NB4 (cell line): ENCODE results near the gene ZNF780A.

Source experiments
- DNase-seq: peaks from one replicate; pipeline ENCODE4 v3.0.0; 2010; ENCODE audit warnings: low read depth
- H3K4me3 ChIP-seq: one replicate; pipeline ENCODE4 v1.5.1; 2011; ENCODE audit warnings: mild to moderate bottlenecking, low read depth, low read length, moderate library complexity
- CTCF ChIP-seq: IDR thresholded peaks from one replicate; pipeline ENCODE4 v1.5.1; 2012; ENCODE audit warnings: low read depth, low read length
- MAX ChIP-seq: IDR thresholded peaks from 2 replicates; pipeline ENCODE4 v1.6.1; 2011; ENCODE audit warnings: low read depth, low read length
- MYC ChIP-seq: IDR thresholded peaks from 2 replicates; pipeline ENCODE4 v1.6.1; 2011; ENCODE audit warnings: low read depth, low read length
- POLR2A ChIP-seq: IDR thresholded peaks from 2 replicates; pipeline ENCODE4 v1.6.1; 2011; ENCODE audit warnings: mild to moderate bottlenecking; ENCODE audit not compliant: insufficient read length; ENCODE audit errors: extremely low read depth

ZNF780A gene

GRCh38 chr19:40026597-40026970 lies 64.2 kb downstream of the ZNF780A start:
- DNase-seq, result no peak
- TF ChIP-seq POLR2A (no peak), MAX (no peak), MYC (no peak), CTCF (no peak)
- no peak overlapping the region for H3K4me3 ChIP-seq

GRCh38 chr19:40025938-40026596 lies 64.7 kb downstream of the ZNF780A start:
- H3K4me3 ChIP-seq, result no peak overlapping the region
- no peak for DNase-seq
- no peak for TF ChIP-seq MAX
- TF ChIP-seq MYC, result no peak
- TF ChIP-seq POLR2A, result no peak
- TF ChIP-seq CTCF, result no peak

GRCh38 chr19:40023969-40024368 lies 66.8 kb downstream of the ZNF780A start:
- H3K4me3 ChIP-seq, result no peak overlapping the region
- no peak for DNase-seq
- TF ChIP-seq MYC, result no peak
- no peak for TF ChIP-seq CTCF
- TF ChIP-seq MAX, result no peak
- no peak for TF ChIP-seq POLR2A
